CD14-positive monocyte (primary cell): ENCODE data around the gene TTC23. TPM values are rescaled to one million over a fixed set of nuclear protein-coding genes. Genes with fewer than 3 reads are reported as not detected.

Experiments used
- DNase-seq, 3 donors: peaks; one replicate each; pipeline ENCODE4 v3.0.0-alpha.2; 2011 to 2022
- H2AFZ ChIP-seq: 2 replicates; pipeline ENCODE4 v1.6.0; 2012; ENCODE audit warnings: mild to moderate bottlenecking, low read depth, low read length, inconsistent platforms; ENCODE audit not compliant: insufficient read depth, poor library complexity, severe bottlenecking
- H3K27ac ChIP-seq, 2 donors: 1 replicate in 1 of 2; 2 replicates in 1 of 2; pipeline ENCODE4 v1.5.1; 2012 to 2013; ENCODE audit warnings: low read length in 2 of 2, control low read depth in 1 of 2, inconsistent platforms in 1 of 2, low read depth in 1 of 2, mild to moderate bottlenecking in 1 of 2
- H3K27me3 ChIP-seq, 2 donors: one replicate each; pipeline versions ENCODE4 v1.6.0 to v1.6.1; 2011 to 2013; ENCODE audit warnings: low read length in 2 of 2; ENCODE audit not compliant: control insufficient read depth in 2 of 2, insufficient read depth in 2 of 2
- H3K36me3 ChIP-seq, 2 donors: replicated peaks in 1 of 2; 1 replicate in 1 of 2; 2 replicates in 1 of 2; pipeline versions ENCODE4 v1.5.1 to v1.6.1; 2012 to 2013; ENCODE audit warnings: low read length in 2 of 2, control low read depth in 1 of 2, inconsistent platforms in 1 of 2, mild to moderate bottlenecking in 1 of 2; ENCODE audit not compliant: insufficient read depth in 2 of 2, control insufficient read depth in 1 of 2
- H3K4me1 ChIP-seq, 2 donors: 1 replicate in 1 of 2; 2 replicates in 1 of 2; pipeline versions ENCODE4 v1.5.1 to v1.6.1; 2012 to 2013; ENCODE audit warnings: low read length in 2 of 2, control low read depth in 1 of 2, inconsistent platforms in 1 of 2, mild to moderate bottlenecking in 1 of 2, moderate library complexity in 1 of 2; ENCODE audit not compliant: insufficient read depth in 2 of 2, control insufficient read depth in 1 of 2
- H3K4me2 ChIP-seq: replicated peaks from 2 replicates; pipeline ENCODE3; 2012; ENCODE audit warnings: low read length, moderate library complexity, mild to moderate bottlenecking; ENCODE audit not compliant: poor library complexity, severe bottlenecking; ENCODE audit errors: extremely low read depth
- H3K4me3 ChIP-seq, 3 experiments: fragments of 200-600 bp in 1 of 3; sonication (generic) in 1 of 3; replicated peaks in 1 of 3; 1 replicate in 2 of 3; 2 replicates in 1 of 3; pipeline ENCODE4 v1.5.1; 2011 to 2013; ENCODE audit warnings: low read length in 3 of 3, mild to moderate bottlenecking in 3 of 3, control low read depth in 2 of 3, low read depth in 2 of 3, inconsistent platforms in 1 of 3, moderate library complexity in 1 of 3
- H3K79me2 ChIP-seq: 2 replicates; pipeline ENCODE4 v1.6.0; 2012; ENCODE audit warnings: mild to moderate bottlenecking, control low read depth, inconsistent platforms, low read length, moderate library complexity; ENCODE audit not compliant: insufficient read depth
- H3K9ac ChIP-seq: 2 replicates; pipeline ENCODE4 v1.6.0; 2017; ENCODE audit warnings: low read length, mild to moderate bottlenecking; ENCODE audit not compliant: insufficient read depth, poor library complexity, severe bottlenecking
- H3K9me3 ChIP-seq, 2 donors: replicated peaks in 1 of 2; 1 replicate in 1 of 2; 2 replicates in 1 of 2; pipeline versions ENCODE4 v1.5.1 to v1.6.1; 2012 to 2013; ENCODE audit warnings: low read length in 2 of 2, control low read depth in 1 of 2; ENCODE audit not compliant: control insufficient read depth in 1 of 2, insufficient read depth in 1 of 2
- H4K20me1 ChIP-seq: 2 replicates; pipeline ENCODE4 v1.6.0; 2012; ENCODE audit warnings: mild to moderate bottlenecking, low read length, control low read depth, moderate library complexity; ENCODE audit not compliant: insufficient read depth
- H3K27ac Mint-ChIP-seq, 7 donors: one replicate each; pipeline ENCODE4 v1.8.0; 2020; ENCODE audit warnings: mild to moderate bottlenecking in 7 of 7, mixed read lengths in 7 of 7, moderate library complexity in 6 of 7, inconsistent platforms in 2 of 7
- H3K27me3 Mint-ChIP-seq, 3 donors: one replicate each; pipeline ENCODE4 v1.8.0; 2021 to 2022; ENCODE audit warnings: low read depth in 3 of 3, mild to moderate bottlenecking in 3 of 3, mixed read lengths in 3 of 3, moderate library complexity in 3 of 3, inconsistent platforms in 1 of 3
- H3K36me3 Mint-ChIP-seq, 2 donors: one replicate each; pipeline ENCODE4 v1.8.0; 2020; ENCODE audit warnings: mixed read lengths in 2 of 2, inconsistent platforms in 1 of 2, mild to moderate bottlenecking in 1 of 2
- H3K4me1 Mint-ChIP-seq: one replicate; pipeline ENCODE4 v1.8.0; 2020; ENCODE audit warnings: mild to moderate bottlenecking, mixed read lengths
- H3K4me3 Mint-ChIP-seq, 2 donors: one replicate each; pipeline ENCODE4 v1.8.0; 2020; ENCODE audit warnings: mild to moderate bottlenecking in 2 of 2, mixed read lengths in 2 of 2, moderate library complexity in 1 of 2
- H3K9me3 Mint-ChIP-seq, 7 donors: one replicate each; pipeline ENCODE4 v1.8.0; 2020 to 2022; ENCODE audit warnings: mixed read lengths in 7 of 7, mild to moderate bottlenecking in 6 of 7, moderate library complexity in 6 of 7, inconsistent platforms in 2 of 7
- CTCF ChIP-seq: fragments of 200-600 bp; IDR thresholded peaks from one replicate; pipeline ENCODE4 v1.8.0; 2022; ENCODE audit warnings: antibody characterized with exemption, mild to moderate bottlenecking
- WGBS: methylation state at CpG from one replicate; pipeline ENCODE4 v1.1.5; 2013; ENCODE audit warnings: missing lambda C conversion rate; ENCODE audit not compliant: insufficient coverage; 5-methylcytosine and 5-hydroxymethylcytosine counted together
- intact Hi-C, 2 donors: fragments of 100-400 bp; cut with micrococcal nuclease; formaldehyde crosslinking; loops; one replicate each; pipeline versions ENCODE4 v1.15.0 to v1.15.1; 2023
- polyA plus RNA-seq, 3 donors: library from polyadenylated mRNA; depleted of rRNA in 1 of 3; unstranded in 2 of 3; stranded (reverse) in 1 of 3; fragments of 300-500 nt in 2 of 3; fragments of >200 nt in 1 of 3; fragmentation: Illumina TruSeq in 2 of 3; gene quantifications; 1 replicate in 2 of 3; 2 replicates in 1 of 3; pipeline ENCODE4 v1.2.3, GENCODE V29; 2012 to 2021

TTC23 gene
- polyA plus RNA-seq, 3 donors = 0.51 to 0.55 TPM; not detected in 1

GRCh38 chr15:99169769-99170311 lies 79.5 kb downstream of the TTC23 start:
- Mint-ChIP-seq H3K4me1 (peaks cover 2% of the 10 kb centered on the region), H3K27me3 (peaks cover 0 to 4% (median 0%) of the 10 kb centered on the region in 3 donors), H3K9me3 (no peaks in the 10 kb centered on the region), H3K27ac (no peak overlapping the region), H3K36me3 (peaks cover 0 to 4% of the 10 kb centered on the region in 2 donors), H3K4me3 (no peak overlapping the region)
- Histone ChIP-seq H3K9me3 (no peaks in the 10 kb centered on the region), H3K36me3 (peaks cover 0 to 5% of the 10 kb centered on the region in 2 donors), H3K79me2 (no peaks in the 10 kb centered on the region), H4K20me1 (no peaks in the 10 kb centered on the region), H3K27me3 (no peaks in the 10 kb centered on the region), H3K9ac (no peak overlapping the region), H3K4me3 (no peak overlapping the region), H2AFZ (no peak overlapping the region), H3K4me2 (no peak overlapping the region), H3K4me1 (no peaks in the 10 kb centered on the region), H3K27ac (no peak overlapping the region)
- no peak for DNase-seq
- intact Hi-C loops = no loop called here
- no peak for TF ChIP-seq CTCF
- 100% methylated on average over 6 of the region's 10 CpGs for WGBS

GRCh38 chr15:99168601-99169580 lies 80.5 kb downstream of the TTC23 start:
- 100% methylated on average over 2 of the region's 5 CpGs for WGBS
- no peak for DNase-seq

More at GRCh38 chr15:99168601-99169580, 80.5 kb downstream of the TTC23 start:
- no peak overlapping the region for H3K27ac Mint-ChIP-seq
- H3K4me1 Mint-ChIP-seq = peaks cover 2% of the 10 kb centered on the region
- TF ChIP-seq CTCF = no peak
- Histone ChIP-seq H4K20me1 (no peaks in the 10 kb centered on the region), H3K79me2 (no peaks in the 10 kb centered on the region), H3K9me3 (no peaks in the 10 kb centered on the region), H3K36me3 (peaks cover 0 to 2% of the 10 kb centered on the region in 2 donors), H3K4me2 (no peak overlapping the region), H3K9ac (no peak overlapping the region), H3K27me3 (no peaks in the 10 kb centered on the region), H3K4me3 (no peak overlapping the region), H3K27ac (no peak overlapping the region), H3K4me1 (no peaks in the 10 kb centered on the region), H2AFZ (no peak overlapping the region)
- no peak overlapping the region for H3K4me3 Mint-ChIP-seq
- no peaks in the 10 kb centered on the region for H3K9me3 Mint-ChIP-seq
- H3K27me3 Mint-ChIP-seq = peaks cover 0 to 4% (median 0%) of the 10 kb centered on the region in 3 donors
- H3K36me3 Mint-ChIP-seq = no peaks in the 10 kb centered on the region
- intact Hi-C loops = no loop called here
